ENCODE data around the gene UAP1L1. TPM values are rescaled to one million over a fixed set of nuclear protein-coding genes. Genes with fewer than 3 reads are reported as not detected.

The UAP1L1 gene
- total and polyA plus RNA-seq, 2 of the 8 experiments (the other 6 are each of a cell fraction or from before 2014, with no cell fraction given): 2.0 to 5.4 TPM

DNA sequence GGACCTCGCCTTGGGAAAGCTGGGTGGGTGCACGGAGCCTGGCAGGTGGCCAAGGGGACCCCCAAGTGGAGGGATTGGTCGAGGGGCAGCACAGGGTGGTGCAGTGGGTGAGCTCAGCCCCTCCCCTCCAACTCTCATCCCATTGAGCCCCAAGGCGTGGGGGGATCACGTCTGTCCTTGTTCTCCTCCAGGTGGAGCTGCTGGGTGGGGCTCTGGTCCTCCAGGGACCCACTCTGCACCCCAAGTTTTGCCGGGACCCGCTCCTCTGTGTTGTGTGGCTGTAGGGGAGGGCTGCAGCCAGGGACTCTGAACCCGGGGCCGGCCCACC is 41.8 kb upstream of the UAP1L1 start:
- POLR2A ChIA-PET (ENCODE audit: partially characterized antibody): interaction anchor here (0.6 to 1.8 kb wide), 3 partner anchors 20 to 249 kb away, joined by 3 to 5 read pairs (median 4); no protein-coding TSS in a partner anchor
- no peak for TF ChIP-seq SIX5 (IDR thresholded peaks at IDR 0.05; ENCODE audit: low read depth, low read length)
- TF ChIP-seq BACH1 (IDR thresholded peaks at IDR 0.05; ENCODE audit: low read length): no peak
- no peak for TF ChIP-seq TCF12 (IDR thresholded peaks at IDR 0.05; ENCODE audit: low read depth, low read length)
- TF ChIP-seq CTBP2 (IDR thresholded peaks at IDR 0.05; ENCODE audit: borderline replicate concordance, insufficient read depth, insufficient read length, low read length): no peak
- TF ChIP-seq POLR2A (IDR thresholded peaks at IDR 0.05; ENCODE audit: control extremely low read depth in 1 of 2, low read depth in 2 of 2, low read length in 2 of 2): no peak
- TF ChIP-seq RFX5 (IDR thresholded peaks at IDR 0.05; ENCODE audit: borderline replicate concordance, low read depth, low read length): no peak
- no peak for TF ChIP-seq EP300 (IDR thresholded peaks at IDR 0.05; ENCODE audit: borderline replicate concordance in 1 of 2, low read depth in 2 of 2, low read length in 2 of 2)
- TF ChIP-seq, protein P1, sequence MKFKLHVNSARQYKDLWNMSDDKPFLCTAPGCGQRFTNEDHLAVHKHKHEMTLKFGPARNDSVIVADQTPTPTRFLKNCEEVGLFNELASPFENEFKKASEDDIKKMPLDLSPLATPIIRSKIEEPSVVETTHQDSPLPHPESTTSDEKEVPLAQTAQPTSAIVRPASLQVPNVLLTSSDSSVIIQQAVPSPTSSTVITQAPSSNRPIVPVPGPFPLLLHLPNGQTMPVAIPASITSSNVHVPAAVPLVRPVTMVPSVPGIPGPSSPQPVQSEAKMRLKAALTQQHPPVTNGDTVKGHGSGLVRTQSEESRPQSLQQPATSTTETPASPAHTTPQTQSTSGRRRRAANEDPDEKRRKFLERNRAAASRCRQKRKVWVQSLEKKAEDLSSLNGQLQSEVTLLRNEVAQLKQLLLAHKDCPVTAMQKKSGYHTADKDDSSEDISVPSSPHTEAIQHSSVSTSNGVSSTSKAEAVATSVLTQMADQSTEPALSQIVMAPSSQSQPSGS (IDR thresholded peaks at IDR 0.05; ENCODE audit: low read length): no peak
- no peak for TF ChIP-seq CREB1 (IDR thresholded peaks at IDR 0.05)
- no peak for TF ChIP-seq CHD2 (IDR thresholded peaks at IDR 0.05; ENCODE audit: low read length)
- no peak overlapping the region for H3K18ac ChIP-seq (ENCODE audit: extremely low read depth, low read length)

More for the DNA sequence above, 41.8 kb upstream of the UAP1L1 start:
- no peak overlapping the region; a peak in 1 of 8 replicates for H3K4me3 ChIP-seq (ENCODE audit: extremely low read depth in 1 of 4, insufficient read depth in 2 of 4, low read depth in 3 of 4, low read length in 4 of 4)
- DNase-seq (ENCODE audit: low read depth in 1 of 2, low spot score in 2 of 2): no peak
- H2AFZ ChIP-seq (ENCODE audit: low read length): no peak overlapping the region
- no peak overlapping the region for H3K23ac ChIP-seq (ENCODE audit: insufficient read length)
- peaks cover 0 to 2% (median 0%) of the 10 kb centered on the region in 4 experiments; a peak in 3 of 7 replicates for H3K4me1 ChIP-seq (replicated peaks in 1 of 4; ENCODE audit: control insufficient read depth in 3 of 4, insufficient read depth in 4 of 4, low read length in 3 of 4)
- peaks cover 0 to 3% (median 0%) of the 10 kb centered on the region in 4 experiments; a peak in 1 of 8 replicates for H3K36me3 ChIP-seq (ENCODE audit: control insufficient read depth in 2 of 4, insufficient read depth in 4 of 4, low read length in 3 of 4)
- peak overlapping the region in 1 of 2 experiments; percentile 48; a peak in 1 of 4 replicates for H3K4me2 ChIP-seq (ENCODE audit: insufficient read depth in 1 of 2, low read depth in 2 of 2, low read length in 2 of 2)
- CTCF ChIA-PET (ENCODE audit: partially characterized antibody): interaction anchor here (0.6 to 4.2 kb wide), 65 partner anchors 9 to 333 kb away, joined by 3 to 65 read pairs (median 5); partner anchors contain the start of genes AJM1, ANAPC2, CLIC3 and LCN12
- H2BK20ac ChIP-seq (ENCODE audit: low read length): no peak overlapping the region
- no peak overlapping the region for H3K4ac ChIP-seq (replicated peaks; ENCODE audit: insufficient read length, low read depth, low read length)
- H3K23me2 ChIP-seq (ENCODE audit: low read depth, low read length): no peaks in the 10 kb centered on the region
- no peak overlapping the region for H2BK15ac ChIP-seq (ENCODE audit: low read length)
- no peaks in the 10 kb centered on the region for H3K79me1 ChIP-seq (ENCODE audit: low read depth, low read length)
- peak overlapping the region; percentile 79; the same call in 1 of the 2 replicates for H4K8ac ChIP-seq (ENCODE audit: extremely low read depth, insufficient read depth, low read length)
- no peak overlapping the region for H4K91ac ChIP-seq (replicated peaks; ENCODE audit: insufficient read length, low read length)
- no peak overlapping the region for H3K9ac ChIP-seq (replicated peaks in 1 of 4; ENCODE audit: extremely low read depth in 1 of 4, low read depth in 3 of 4, low read length in 3 of 4)
- no peaks in the 10 kb centered on the region for H3K9me3 ChIP-seq (ENCODE audit: insufficient read depth in 2 of 2, low read depth in 1 of 2, low read length in 1 of 2)
- H4K20me1 ChIP-seq (replicated peaks in 1 of 2; ENCODE audit: control insufficient read depth in 1 of 2, insufficient read depth in 2 of 2, low read length in 2 of 2): peaks cover 2 to 5% of the 10 kb centered on the region in 2 experiments
- no peak overlapping the region for H2BK120ac ChIP-seq (replicated peaks; ENCODE audit: low read depth, low read length)
- no peaks in the 10 kb centered on the region for H3K79me2 ChIP-seq (ENCODE audit: control insufficient read depth in 1 of 2, insufficient read depth in 2 of 2, low read length in 2 of 2)
- no peak overlapping the region for H2AK5ac ChIP-seq (ENCODE audit: low read depth, low read length)
- no peak overlapping the region for H2BK12ac ChIP-seq (ENCODE audit: low read depth, low read length)
- H3K27me3 ChIP-seq (replicated peaks in 1 of 4; ENCODE audit: control insufficient read depth in 3 of 4, extremely low read depth in 1 of 4, insufficient read depth in 3 of 4, low read length in 3 of 4): no peaks in the 10 kb centered on the region; a peak in 3 of 7 replicates
- no peak overlapping the region for H3K27ac ChIP-seq (ENCODE audit: low read depth, low read length)
- WGBS, 2 experiments (ENCODE audit: extremely low coverage in 1 of 2, insufficient coverage in 1 of 2, insufficient read length in 1 of 2, insufficient replicate concordance in 2 of 2, low coverage in 1 of 2, low lambda C conversion rate in 2 of 2, missing lambda C conversion rate in 1 of 2): 39% methylated on average over 9 of the region's 9 CpGs; no CpG with 5 or more reads in 1 of the 2 experiments
- no peak overlapping the region for H4K5ac ChIP-seq (ENCODE audit: insufficient read length, low read depth, low read length)
- no peak overlapping the region for H3K56ac ChIP-seq (replicated peaks; ENCODE audit: insufficient read length, low read depth, low read length)
- H2BK5ac ChIP-seq (ENCODE audit: low read depth, low read length): no peak overlapping the region
- H3K14ac ChIP-seq (ENCODE audit: insufficient read length): no peak overlapping the region
- FAIRE-seq: no peak
